ENCODE data around the gene GPR89A.

Gene GPR89A

DNA sequence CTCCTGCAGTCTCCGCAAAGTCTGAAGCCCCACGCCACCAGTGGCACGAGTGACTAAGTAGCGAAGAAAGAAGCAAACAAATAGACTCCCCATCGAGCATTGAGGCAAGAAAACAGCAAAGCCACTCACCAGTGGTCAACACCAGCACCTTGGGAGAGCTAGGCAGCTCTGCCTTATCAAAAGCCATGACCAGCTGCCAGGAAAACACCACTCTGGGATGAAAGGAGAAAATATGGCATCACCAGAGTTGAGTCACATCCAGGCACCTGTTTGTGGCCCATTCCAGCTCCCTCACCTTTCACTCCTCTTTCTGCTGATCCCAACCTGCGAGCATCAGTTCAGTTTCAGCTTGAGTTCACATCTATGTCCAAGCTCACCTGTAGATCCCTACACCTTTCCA lies 82.1 kb downstream of the GPR89A start:
- H4K20me1 ChIP-seq (ENCODE audit: insufficient read depth, low read length, poor library complexity, severe bottlenecking) = no peaks in the 10 kb centered on the region
- no peaks in the 10 kb centered on the region for H3F3A ChIP-seq (ENCODE audit: low read depth)
- no peak overlapping the region for H3K4me3 ChIP-seq (ENCODE audit: low read length, poor library complexity, severe bottlenecking)
- no peak overlapping the region for H3K9ac ChIP-seq (ENCODE audit: low read depth, low read length, poor library complexity, severe bottlenecking)
- H2AFZ ChIP-seq (ENCODE audit: low read length) = no peak overlapping the region
- H3K79me2 ChIP-seq (ENCODE audit: insufficient read depth, low read length) = no peaks in the 10 kb centered on the region
- H3K27me3 ChIP-seq (ENCODE audit: insufficient read depth, low read length, poor library complexity, severe bottlenecking) = no peaks in the 10 kb centered on the region
- H3K4me1 ChIP-seq (ENCODE audit: insufficient read depth, low read length, poor library complexity, severe bottlenecking) = peaks cover 10% of the 10 kb centered on the region
- peak overlapping the region; percentile 51 for H3K4me2 ChIP-seq (ENCODE audit: low read depth, low read length, poor library complexity, severe bottlenecking)
- no peaks in the 10 kb centered on the region for H3K9me2 ChIP-seq (replicated peaks; ENCODE audit: low read depth, low read length)
- TF ChIP-seq EZH2phosphoT487 (IDR thresholded peaks at IDR 0.05; ENCODE audit: borderline replicate concordance) = no peak
- TF ChIP-seq, protein P1, sequence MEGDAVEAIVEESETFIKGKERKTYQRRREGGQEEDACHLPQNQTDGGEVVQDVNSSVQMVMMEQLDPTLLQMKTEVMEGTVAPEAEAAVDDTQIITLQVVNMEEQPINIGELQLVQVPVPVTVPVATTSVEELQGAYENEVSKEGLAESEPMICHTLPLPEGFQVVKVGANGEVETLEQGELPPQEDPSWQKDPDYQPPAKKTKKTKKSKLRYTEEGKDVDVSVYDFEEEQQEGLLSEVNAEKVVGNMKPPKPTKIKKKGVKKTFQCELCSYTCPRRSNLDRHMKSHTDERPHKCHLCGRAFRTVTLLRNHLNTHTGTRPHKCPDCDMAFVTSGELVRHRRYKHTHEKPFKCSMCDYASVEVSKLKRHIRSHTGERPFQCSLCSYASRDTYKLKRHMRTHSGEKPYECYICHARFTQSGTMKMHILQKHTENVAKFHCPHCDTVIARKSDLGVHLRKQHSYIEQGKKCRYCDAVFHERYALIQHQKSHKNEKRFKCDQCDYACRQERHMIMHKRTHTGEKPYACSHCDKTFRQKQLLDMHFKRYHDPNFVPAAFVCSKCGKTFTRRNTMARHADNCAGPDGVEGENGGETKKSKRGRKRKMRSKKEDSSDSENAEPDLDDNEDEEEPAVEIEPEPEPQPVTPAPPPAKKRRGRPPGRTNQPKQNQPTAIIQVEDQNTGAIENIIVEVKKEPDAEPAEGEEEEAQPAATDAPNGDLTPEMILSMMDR (conservative IDR thresholded peaks at IDR 0.05; ENCODE audit: low read length) = no peak
- no peaks in the 10 kb centered on the region for H3K9me3 ChIP-seq (ENCODE audit: insufficient read depth, low read depth, low read length)
- no peaks in the 10 kb centered on the region for H3K36me3 ChIP-seq (ENCODE audit: insufficient read depth, low read length)

- H3K9ac ChIP-seq (ENCODE audit: low read depth, low read length, poor library complexity, severe bottlenecking) = no peak overlapping the region
Measured at GRCh38 chr1:145690587-145691558, 83.1 kb downstream of the GPR89A start.

DNA sequence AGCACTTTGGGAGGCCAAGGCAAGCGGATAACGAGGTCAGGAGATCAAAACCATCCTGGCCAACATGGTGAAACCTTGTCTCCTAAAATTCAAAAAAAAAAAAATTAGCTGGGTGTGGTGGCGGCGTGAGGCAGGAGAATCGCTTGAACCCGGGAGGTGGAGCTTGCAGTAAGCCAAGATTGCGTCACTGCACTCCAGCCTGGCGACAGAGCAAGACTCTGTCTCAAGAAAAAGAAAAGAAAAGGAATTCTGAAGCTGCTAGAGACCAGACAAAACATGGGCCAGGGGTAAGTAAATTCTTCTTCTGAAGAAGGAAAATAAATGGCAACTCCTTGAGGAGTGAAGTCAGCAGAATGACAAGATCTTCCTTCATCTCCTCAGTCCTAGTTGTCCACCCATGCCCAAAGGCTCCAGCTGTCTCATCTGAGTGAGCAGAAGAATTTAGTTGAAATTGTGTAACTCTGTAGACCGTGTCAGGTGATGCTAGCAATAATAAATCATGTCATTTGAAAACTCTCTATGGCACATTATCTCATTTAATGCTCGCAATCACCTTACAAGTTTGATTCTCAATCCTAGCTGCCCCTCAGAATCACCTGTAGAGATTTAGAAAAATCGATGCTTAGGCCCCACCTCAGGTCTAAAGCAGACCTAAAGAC lies 85.1 kb downstream of the GPR89A start:
- Histone ChIP-seq H3K36me3 (ENCODE audit: insufficient read depth, low read length) (no peaks in the 10 kb centered on the region), H3K4me2 (ENCODE audit: low read depth, low read length, poor library complexity, severe bottlenecking) (no peak overlapping the region), H2AFZ (ENCODE audit: low read length) (no peak overlapping the region), H3K4me1 (ENCODE audit: insufficient read depth, low read length, poor library complexity, severe bottlenecking) (peaks cover 10% of the 10 kb centered on the region), H3K9ac (ENCODE audit: low read depth, low read length, poor library complexity, severe bottlenecking) (no peak overlapping the region), H3F3A (ENCODE audit: low read depth) (no peaks in the 10 kb centered on the region), H3K27me3 (ENCODE audit: insufficient read depth, low read length, poor library complexity, severe bottlenecking) (no peaks in the 10 kb centered on the region), H3K79me2 (ENCODE audit: insufficient read depth, low read length) (no peaks in the 10 kb centered on the region), H4K20me1 (ENCODE audit: insufficient read depth, low read length, poor library complexity, severe bottlenecking) (no peaks in the 10 kb centered on the region), H3K9me2 (replicated peaks; ENCODE audit: low read depth, low read length) (no peaks in the 10 kb centered on the region), H3K4me3 (ENCODE audit: low read length, poor library complexity, severe bottlenecking) (no peak overlapping the region), H3K9me3 (ENCODE audit: insufficient read depth, low read depth, low read length) (no peaks in the 10 kb centered on the region)
- TF ChIP-seq, protein P1 (conservative IDR thresholded peaks at IDR 0.05; ENCODE audit: low read length) = no peak
- no peak for TF ChIP-seq EZH2phosphoT487 (IDR thresholded peaks at IDR 0.05; ENCODE audit: borderline replicate concordance)

More at GRCh38 chr1:145690587-145691558, 83.1 kb downstream of the GPR89A start:
- Histone ChIP-seq H3K9me3 (ENCODE audit: insufficient read depth, low read depth, low read length) (no peaks in the 10 kb centered on the region), H3K36me3 (ENCODE audit: insufficient read depth, low read length) (no peaks in the 10 kb centered on the region), H3K27me3 (ENCODE audit: insufficient read depth, low read length, poor library complexity, severe bottlenecking) (no peaks in the 10 kb centered on the region), H3K9me2 (replicated peaks; ENCODE audit: low read depth, low read length) (no peaks in the 10 kb centered on the region), H3K4me3 (ENCODE audit: low read length, poor library complexity, severe bottlenecking) (peak overlapping the region; percentile 23), H3K4me1 (ENCODE audit: insufficient read depth, low read length, poor library complexity, severe bottlenecking) (peaks cover 10% of the 10 kb centered on the region), H2AFZ (ENCODE audit: low read length) (no peak overlapping the region), H3K4me2 (ENCODE audit: low read depth, low read length, poor library complexity, severe bottlenecking) (peak overlapping the region; percentile 51), H3F3A (ENCODE audit: low read depth) (no peaks in the 10 kb centered on the region), H4K20me1 (ENCODE audit: insufficient read depth, low read length, poor library complexity, severe bottlenecking) (no peaks in the 10 kb centered on the region), H3K79me2 (ENCODE audit: insufficient read depth, low read length) (no peaks in the 10 kb centered on the region)
- TF ChIP-seq, protein P1 (conservative IDR thresholded peaks at IDR 0.05; ENCODE audit: low read length) = no peak
- TF ChIP-seq EZH2phosphoT487 (IDR thresholded peaks at IDR 0.05; ENCODE audit: borderline replicate concordance) = no peak
